HepG2 (cell line): ENCODE data around the gene FCN3. TPM values are rescaled to one million over a fixed set of nuclear protein-coding genes. Genes with fewer than 3 reads are reported as not detected.

Source experiments
- ASH2L ChIP-seq: fragments of 300-600, 200-600 bp; sonication (generic); IDR thresholded peaks from 2 replicates; pipeline ENCODE4 v1.7.0; 2017; ENCODE audit warnings: low read depth, mild to moderate bottlenecking, moderate library complexity, mixed read lengths, low read length; ENCODE audit not compliant: insufficient read length
- CBX5 ChIP-seq: sonication (generic); formaldehyde crosslinking; IDR thresholded peaks from 2 replicates; pipeline ENCODE4 v1.4.0; 2020; ENCODE audit warnings: missing genetic modification reagents, borderline replicate concordance
- ELF1 ChIP-seq: sonication (generic); formaldehyde crosslinking; IDR thresholded peaks from 2 replicates; pipeline ENCODE4 v1.4.0; 2020; ENCODE audit warnings: missing genetic modification reagents
- HDAC6 ChIP-seq: fragments of 200-600 bp; sonication (generic); IDR thresholded peaks from 2 replicates; pipeline ENCODE4 v1.7.0; 2017; ENCODE audit warnings: mild to moderate bottlenecking, antibody characterized with exemption, low read length, low read depth
- IKZF1 ChIP-seq: fragments of 450-650 bp; IDR thresholded peaks from 2 replicates; pipeline ENCODE4 v1.7.1; 2016
- JUN ChIP-seq: sonication (generic); formaldehyde crosslinking; IDR thresholded peaks from 2 replicates; pipeline ENCODE4 v1.4.0; 2020; ENCODE audit warnings: mild to moderate bottlenecking, missing genetic modification reagents
- PHF21A ChIP-seq: sonication (generic); formaldehyde crosslinking; IDR thresholded peaks from 2 replicates; pipeline ENCODE4 v1.5.0; 2020; ENCODE audit warnings: mild to moderate bottlenecking, missing genetic modification reagents
- RFX1 ChIP-seq: fragments of 450-650 bp; IDR thresholded peaks from 2 replicates; pipeline ENCODE4 v1.6.1; 2017
- SALL2 ChIP-seq: sonication (generic); formaldehyde crosslinking; IDR thresholded peaks from 2 replicates; pipeline ENCODE4 v1.8.1; 2023; ENCODE audit warnings: mild to moderate bottlenecking, missing genetic modification reagents, inconsistent platforms
- SMAD9 ChIP-seq: sonication (generic); formaldehyde crosslinking; IDR thresholded peaks from 2 replicates; pipeline ENCODE4 v1.5.1; 2020; ENCODE audit warnings: mild to moderate bottlenecking, missing genetic modification reagents
- TMF1 ChIP-seq: sonication (generic); formaldehyde crosslinking; IDR thresholded peaks from 2 replicates; pipeline ENCODE4 v1.8.1; 2022; ENCODE audit warnings: low read depth, missing genetic modification reagents
- U2AF2 ChIP-seq: fragments of 200-400 bp; formaldehyde crosslinking; IDR thresholded peaks from 2 replicates; pipeline ENCODE4 v1.6.1; 2017; ENCODE audit warnings: low read depth, mild to moderate bottlenecking, low read length
- ZBTB42 ChIP-seq: sonication (generic); formaldehyde crosslinking; IDR thresholded peaks from 2 replicates; pipeline ENCODE4 v1.5.0; 2020; ENCODE audit warnings: mild to moderate bottlenecking, missing genetic modification reagents
- ZFP1 ChIP-seq: IDR thresholded peaks from 2 replicates; pipeline ENCODE4 v1.6.1; 2016
- ZNF20 ChIP-seq: sonication (generic); formaldehyde crosslinking; IDR thresholded peaks from 2 replicates; pipeline ENCODE4 v1.4.0; 2020; ENCODE audit warnings: mild to moderate bottlenecking, moderate library complexity, missing genetic modification reagents
- ZNF232 ChIP-seq: sonication (generic); formaldehyde crosslinking; IDR thresholded peaks from 2 replicates; pipeline ENCODE4 v1.4.0; 2020; ENCODE audit warnings: missing genetic modification reagents, borderline replicate concordance
- ZNF383 ChIP-seq: sonication (generic); formaldehyde crosslinking; IDR thresholded peaks from 2 replicates; pipeline ENCODE4 v1.4.0; 2020; ENCODE audit warnings: missing genetic modification reagents, mild to moderate bottlenecking, borderline replicate concordance
- ZNF510 ChIP-seq: sonication (generic); formaldehyde crosslinking; IDR thresholded peaks from 2 replicates; pipeline ENCODE4 v1.4.0; 2020; ENCODE audit warnings: low read depth, mild to moderate bottlenecking, missing genetic modification reagents
- ZNF552 ChIP-seq: sonication (generic); formaldehyde crosslinking; IDR thresholded peaks from 2 replicates; pipeline ENCODE4 v1.9.0; 2022; ENCODE audit warnings: missing genetic modification reagents, mild to moderate bottlenecking, borderline replicate concordance
- ZNF709 ChIP-seq: sonication (generic); formaldehyde crosslinking; IDR thresholded peaks from 2 replicates; pipeline ENCODE4 v1.5.0; 2020; ENCODE audit warnings: mild to moderate bottlenecking, missing genetic modification reagents
- ZSCAN9 ChIP-seq: IDR thresholded peaks from 2 replicates; pipeline ENCODE4 v1.6.1; 2016; ENCODE audit warnings: borderline replicate concordance
- polyA plus RNA-seq, 8 experiments: library from polyadenylated mRNA; depleted of rRNA in 3 of 8; stranded (reverse) in 7 of 8; unstranded in 1 of 8; fragments of >200 nt; fragmentation: Illumina TruSeq in 4 of 8; extraction: Trizol in 4 of 8; gene quantifications; 2 replicates each; pipeline versions ENCODE4 v1.2.1 to v1.2.3, GENCODE V29; 2011 to 2016; ENCODE audit warnings: low read depth in 4 of 8, missing spikeins in 1 of 8, mixed read lengths in 1 of 8; ENCODE audit not compliant: insufficient read depth in 1 of 8
- total RNA-seq, 5 experiments: library from RNA; depleted of rRNA; stranded (reverse); fragments of >200 nt; fragmentation: Illumina TruSeq; extraction: Trizol; gene quantifications; 2 replicates each; pipeline ENCODE4 v1.2.3, GENCODE V29; 2016; ENCODE audit warnings: low read depth in 1 of 5
- TF ChIP-seq, protein P1 (sequence below): IDR thresholded peaks from 2 replicates; pipeline ENCODE4 v1.6.1; 2018; ENCODE audit warnings: missing genetic modification reagents, mild to moderate bottlenecking, missing compliant biosample characterization
- TF ChIP-seq, protein P2 (sequence below): sonication (generic); formaldehyde crosslinking; IDR thresholded peaks from 2 replicates; pipeline ENCODE4 v1.4.0; 2020; ENCODE audit warnings: missing genetic modification reagents
- TF ChIP-seq, protein P3 (sequence below): sonication (generic); formaldehyde crosslinking; IDR thresholded peaks from 2 replicates; pipeline ENCODE4 v1.5.0; 2020; ENCODE audit warnings: missing genetic modification reagents
- TF ChIP-seq, protein P4 (sequence below): sonication (generic); formaldehyde crosslinking; IDR thresholded peaks from 2 replicates; pipeline ENCODE4 v1.4.0; 2020; ENCODE audit warnings: missing genetic modification reagents

FCN3 gene
- total and polyA plus RNA-seq, 2 of the 13 experiments (the other 11 are each of a cell fraction or from before 2014, with no cell fraction given), result not detected

DNA sequence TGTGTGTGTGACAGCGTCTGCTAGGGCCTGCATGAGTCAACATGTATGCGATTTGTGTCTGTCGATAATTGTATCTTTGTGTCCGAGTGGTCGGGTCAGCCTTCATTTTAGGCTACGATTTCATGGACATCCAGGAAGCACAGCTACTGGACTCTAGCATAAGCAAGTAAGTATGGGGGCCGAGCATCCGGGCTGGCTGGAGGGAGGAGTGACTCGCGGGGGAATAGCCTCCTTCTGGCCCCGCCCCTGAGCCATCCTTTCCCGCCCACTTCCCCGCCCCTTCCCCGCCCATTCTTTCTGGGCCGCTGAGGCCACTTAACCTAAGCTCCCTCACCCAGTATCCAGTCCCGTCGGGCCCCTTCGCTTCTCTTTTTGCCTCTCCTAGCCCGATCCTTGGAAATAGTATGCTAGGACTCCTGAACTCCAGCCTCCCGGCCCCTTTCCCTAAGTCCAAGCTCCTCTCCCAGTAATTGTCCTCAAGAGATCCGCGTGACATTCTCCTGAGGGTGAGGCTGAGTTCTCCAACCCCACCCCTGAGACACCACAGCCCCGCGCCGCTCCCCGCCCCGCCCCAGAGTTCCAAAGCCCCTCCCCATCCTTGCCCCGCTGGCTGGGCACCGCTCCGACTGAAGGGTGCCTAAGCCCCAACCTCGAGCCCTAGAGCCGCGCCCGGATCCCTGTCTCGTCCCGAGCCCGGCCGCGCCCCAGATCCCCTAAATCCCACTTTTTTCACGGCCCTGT lies 9.1 kb downstream of the FCN3 start (continued):
- TF ChIP-seq, protein P1, sequence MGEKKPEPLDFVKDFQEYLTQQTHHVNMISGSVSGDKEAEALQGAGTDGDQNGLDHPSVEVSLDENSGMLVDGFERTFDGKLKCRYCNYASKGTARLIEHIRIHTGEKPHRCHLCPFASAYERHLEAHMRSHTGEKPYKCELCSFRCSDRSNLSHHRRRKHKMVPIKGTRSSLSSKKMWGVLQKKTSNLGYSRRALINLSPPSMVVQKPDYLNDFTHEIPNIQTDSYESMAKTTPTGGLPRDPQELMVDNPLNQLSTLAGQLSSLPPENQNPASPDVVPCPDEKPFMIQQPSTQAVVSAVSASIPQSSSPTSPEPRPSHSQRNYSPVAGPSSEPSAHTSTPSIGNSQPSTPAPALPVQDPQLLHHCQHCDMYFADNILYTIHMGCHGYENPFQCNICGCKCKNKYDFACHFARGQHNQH (CRISPR knock-in tag), result 0 out of 2 replicates have a peak, but pooled peaks have one; percentile 29
- TF ChIP-seq IKZF1 (no peak), CBX5 (CRISPR knock-in tag) (no peak), ZFP1 (CRISPR knock-in tag) (no peak), ZBTB42 (CRISPR knock-in tag) (no peak), ASH2L (no peak), SMAD9 (no peak), HDAC6 (no peak), ELF1 (CRISPR knock-in tag) (peak; percentile 49; the same call in 1 of the 2 replicates), RFX1 (no peak), JUN (CRISPR knock-in tag) (no peak), U2AF2 (no peak), ZNF510 (CRISPR knock-in tag) (no peak), ZNF383 (CRISPR knock-in tag) (no peak), ZNF20 (CRISPR knock-in tag) (no peak), ZNF709 (CRISPR knock-in tag) (no peak), TMF1 (CRISPR knock-in tag) (no peak), ZSCAN9 (CRISPR knock-in tag) (no peak), ZNF232 (CRISPR knock-in tag) (no peak), SALL2 (no peak), PHF21A (CRISPR knock-in tag) (0 out of 2 replicates have a peak, but pooled peaks have one; percentile 16), ZNF552 (CRISPR knock-in tag) (no peak)
- TF ChIP-seq, protein P2, sequence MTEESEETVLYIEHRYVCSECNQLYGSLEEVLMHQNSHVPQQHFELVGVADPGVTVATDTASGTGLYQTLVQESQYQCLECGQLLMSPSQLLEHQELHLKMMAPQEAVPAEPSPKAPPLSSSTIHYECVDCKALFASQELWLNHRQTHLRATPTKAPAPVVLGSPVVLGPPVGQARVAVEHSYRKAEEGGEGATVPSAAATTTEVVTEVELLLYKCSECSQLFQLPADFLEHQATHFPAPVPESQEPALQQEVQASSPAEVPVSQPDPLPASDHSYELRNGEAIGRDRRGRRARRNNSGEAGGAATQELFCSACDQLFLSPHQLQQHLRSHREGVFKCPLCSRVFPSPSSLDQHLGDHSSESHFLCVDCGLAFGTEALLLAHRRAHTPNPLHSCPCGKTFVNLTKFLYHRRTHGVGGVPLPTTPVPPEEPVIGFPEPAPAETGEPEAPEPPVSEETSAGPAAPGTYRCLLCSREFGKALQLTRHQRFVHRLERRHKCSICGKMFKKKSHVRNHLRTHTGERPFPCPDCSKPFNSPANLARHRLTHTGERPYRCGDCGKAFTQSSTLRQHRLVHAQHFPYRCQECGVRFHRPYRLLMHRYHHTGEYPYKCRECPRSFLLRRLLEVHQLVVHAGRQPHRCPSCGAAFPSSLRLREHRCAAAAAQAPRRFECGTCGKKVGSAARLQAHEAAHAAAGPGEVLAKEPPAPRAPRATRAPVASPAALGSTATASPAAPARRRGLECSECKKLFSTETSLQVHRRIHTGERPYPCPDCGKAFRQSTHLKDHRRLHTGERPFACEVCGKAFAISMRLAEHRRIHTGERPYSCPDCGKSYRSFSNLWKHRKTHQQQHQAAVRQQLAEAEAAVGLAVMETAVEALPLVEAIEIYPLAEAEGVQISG (CRISPR knock-in tag), result peak; percentile 22; the same call in 1 of the 2 replicates
- TF ChIP-seq, protein P3, sequence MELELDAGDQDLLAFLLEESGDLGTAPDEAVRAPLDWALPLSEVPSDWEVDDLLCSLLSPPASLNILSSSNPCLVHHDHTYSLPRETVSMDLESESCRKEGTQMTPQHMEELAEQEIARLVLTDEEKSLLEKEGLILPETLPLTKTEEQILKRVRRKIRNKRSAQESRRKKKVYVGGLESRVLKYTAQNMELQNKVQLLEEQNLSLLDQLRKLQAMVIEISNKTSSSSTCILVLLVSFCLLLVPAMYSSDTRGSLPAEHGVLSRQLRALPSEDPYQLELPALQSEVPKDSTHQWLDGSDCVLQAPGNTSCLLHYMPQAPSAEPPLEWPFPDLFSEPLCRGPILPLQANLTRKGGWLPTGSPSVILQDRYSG (CRISPR knock-in tag), result no peak
- TF ChIP-seq, protein P4, sequence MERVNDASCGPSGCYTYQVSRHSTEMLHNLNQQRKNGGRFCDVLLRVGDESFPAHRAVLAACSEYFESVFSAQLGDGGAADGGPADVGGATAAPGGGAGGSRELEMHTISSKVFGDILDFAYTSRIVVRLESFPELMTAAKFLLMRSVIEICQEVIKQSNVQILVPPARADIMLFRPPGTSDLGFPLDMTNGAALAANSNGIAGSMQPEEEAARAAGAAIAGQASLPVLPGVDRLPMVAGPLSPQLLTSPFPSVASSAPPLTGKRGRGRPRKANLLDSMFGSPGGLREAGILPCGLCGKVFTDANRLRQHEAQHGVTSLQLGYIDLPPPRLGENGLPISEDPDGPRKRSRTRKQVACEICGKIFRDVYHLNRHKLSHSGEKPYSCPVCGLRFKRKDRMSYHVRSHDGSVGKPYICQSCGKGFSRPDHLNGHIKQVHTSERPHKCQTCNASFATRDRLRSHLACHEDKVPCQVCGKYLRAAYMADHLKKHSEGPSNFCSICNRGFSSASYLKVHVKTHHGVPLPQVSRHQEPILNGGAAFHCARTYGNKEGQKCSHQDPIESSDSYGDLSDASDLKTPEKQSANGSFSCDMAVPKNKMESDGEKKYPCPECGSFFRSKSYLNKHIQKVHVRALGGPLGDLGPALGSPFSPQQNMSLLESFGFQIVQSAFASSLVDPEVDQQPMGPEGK (CRISPR knock-in tag), result 0 out of 2 replicates have a peak, but pooled peaks have one; percentile 25
